Measurements from ENCODE around the gene SRGAP2B.
"Not testable (repeated sequence)": the region's sequence is repeated elsewhere in the genome, so short reads cannot be mapped to it uniquely, and the experiment has no call there.

GRCh38 chr1:145065194-145065826, 29.8 kb downstream of the SRGAP2B start:
- not testable (repeated sequence) for TF ChIP-seq ZNF658 (tag by site-specific recombination; IDR thresholded peaks at IDR 0.05); FEZF1 (tag by site-specific recombination; IDR thresholded peaks at IDR 0.05); ZFP41 (tag by site-specific recombination; IDR thresholded peaks at IDR 0.05; ENCODE audit: borderline replicate concordance); ZNF654 (tag by site-specific recombination; IDR thresholded peaks at IDR 0.05; ENCODE audit: low read depth); SCRT2 (tag by site-specific recombination; IDR thresholded peaks at IDR 0.05)
- TF ChIP-seq, protein P1, sequence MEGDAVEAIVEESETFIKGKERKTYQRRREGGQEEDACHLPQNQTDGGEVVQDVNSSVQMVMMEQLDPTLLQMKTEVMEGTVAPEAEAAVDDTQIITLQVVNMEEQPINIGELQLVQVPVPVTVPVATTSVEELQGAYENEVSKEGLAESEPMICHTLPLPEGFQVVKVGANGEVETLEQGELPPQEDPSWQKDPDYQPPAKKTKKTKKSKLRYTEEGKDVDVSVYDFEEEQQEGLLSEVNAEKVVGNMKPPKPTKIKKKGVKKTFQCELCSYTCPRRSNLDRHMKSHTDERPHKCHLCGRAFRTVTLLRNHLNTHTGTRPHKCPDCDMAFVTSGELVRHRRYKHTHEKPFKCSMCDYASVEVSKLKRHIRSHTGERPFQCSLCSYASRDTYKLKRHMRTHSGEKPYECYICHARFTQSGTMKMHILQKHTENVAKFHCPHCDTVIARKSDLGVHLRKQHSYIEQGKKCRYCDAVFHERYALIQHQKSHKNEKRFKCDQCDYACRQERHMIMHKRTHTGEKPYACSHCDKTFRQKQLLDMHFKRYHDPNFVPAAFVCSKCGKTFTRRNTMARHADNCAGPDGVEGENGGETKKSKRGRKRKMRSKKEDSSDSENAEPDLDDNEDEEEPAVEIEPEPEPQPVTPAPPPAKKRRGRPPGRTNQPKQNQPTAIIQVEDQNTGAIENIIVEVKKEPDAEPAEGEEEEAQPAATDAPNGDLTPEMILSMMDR (tag by site-specific recombination; IDR thresholded peaks at IDR 0.05), result not testable (repeated sequence)
- TF ChIP-seq, protein P2, sequence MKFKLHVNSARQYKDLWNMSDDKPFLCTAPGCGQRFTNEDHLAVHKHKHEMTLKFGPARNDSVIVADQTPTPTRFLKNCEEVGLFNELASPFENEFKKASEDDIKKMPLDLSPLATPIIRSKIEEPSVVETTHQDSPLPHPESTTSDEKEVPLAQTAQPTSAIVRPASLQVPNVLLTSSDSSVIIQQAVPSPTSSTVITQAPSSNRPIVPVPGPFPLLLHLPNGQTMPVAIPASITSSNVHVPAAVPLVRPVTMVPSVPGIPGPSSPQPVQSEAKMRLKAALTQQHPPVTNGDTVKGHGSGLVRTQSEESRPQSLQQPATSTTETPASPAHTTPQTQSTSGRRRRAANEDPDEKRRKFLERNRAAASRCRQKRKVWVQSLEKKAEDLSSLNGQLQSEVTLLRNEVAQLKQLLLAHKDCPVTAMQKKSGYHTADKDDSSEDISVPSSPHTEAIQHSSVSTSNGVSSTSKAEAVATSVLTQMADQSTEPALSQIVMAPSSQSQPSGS (tag by site-specific recombination; IDR thresholded peaks at IDR 0.05; ENCODE audit: low read depth), result not testable (repeated sequence)

All from HEK293 (cell line).